ENCODE measurements around the gene CATSPERB. TPM values are rescaled to one million over a fixed set of nuclear protein-coding genes. Genes with fewer than 3 reads are reported as not detected.

Gene CATSPERB
- total and polyA plus RNA-seq, 9 of the 15 experiments (the other 6 are each of a cell fraction or from before 2014, with no cell fraction given), result 0.05 to 1.4 (median 0.89) TPM

GRCh38 chr14:91732859-91733477 is 1.1 kb upstream of the CATSPERB start:
- Histone ChIP-seq H3K9ac (ENCODE audit: insufficient read depth in 1 of 2, low read depth in 2 of 2, low read length in 2 of 2) (no peak overlapping the region), H3K27me3 (ENCODE audit: control insufficient read depth in 2 of 2, insufficient read depth in 2 of 2, low read length in 2 of 2) (no peaks in the 10 kb centered on the region), H3K4me1 (replicated peaks in 1 of 2; ENCODE audit: control insufficient read depth in 2 of 2, insufficient read depth in 2 of 2, low read length in 2 of 2) (no peaks in the 10 kb centered on the region; a peak in 1 of 5 replicates), H2AFZ (ENCODE audit: low read depth, low read length) (no peak overlapping the region), H4K20me1 (replicated peaks; ENCODE audit: control insufficient read depth, insufficient read depth, low read length) (no peaks in the 10 kb centered on the region), H3K79me2 (ENCODE audit: control insufficient read depth, insufficient read depth, low read length) (no peaks in the 10 kb centered on the region), H3K27ac (ENCODE audit: extremely low read depth, low read depth, low read length) (no peak overlapping the region), H3K9me1 (ENCODE audit: control insufficient read depth, insufficient read depth, low read length) (no peaks in the 10 kb centered on the region), H3K4me2 (ENCODE audit: insufficient read depth, low read length) (no peak overlapping the region), H3K4me3 (no peak overlapping the region), H3K36me3 (ENCODE audit: control insufficient read depth, insufficient read depth, low read length) (no peaks in the 10 kb centered on the region), H3K9me3 (replicated peaks; ENCODE audit: control insufficient read depth, insufficient read depth, low read depth, low read length) (no peaks in the 10 kb centered on the region)
- ChIA-PET CTCF (ENCODE audit: low intra/inter-chr PET ratio) (no interaction called here), POLR2A (interaction anchor here (1.0 kb wide), 1 partner anchor 103 kb away, joined by 3 read pairs; no protein-coding TSS in a partner anchor)
- in situ Hi-C loops (cut with MboI), result no loop called here
- intact Hi-C loops (cut with micrococcal nuclease), result no loop called here
- TF ChIP-seq RFX1 (IDR thresholded peaks at IDR 0.05) (peak; percentile 78), CBFA2T3 (IDR thresholded peaks at IDR 0.05) (no peak), ATF6 (CRISPR knock-in tag; IDR thresholded peaks at IDR 0.05) (no peak), CC2D1A (IDR thresholded peaks at IDR 0.05) (no peak), BRD4 (IDR thresholded peaks at IDR 0.05) (no peak), SNIP1 (IDR thresholded peaks at IDR 0.05; ENCODE audit: low read depth) (no peak), STAT6 (CRISPR knock-in tag; IDR thresholded peaks at IDR 0.05) (no peak), ATF1 (CRISPR knock-in tag; IDR thresholded peaks at IDR 0.05) (no peak), ATF1 (tag; IDR thresholded peaks at IDR 0.05) (no peak)
- no peak for DNase-seq (ENCODE audit: extremely low read depth in 1 of 4, low spot score in 3 of 4)
- 5% methylated on average over 2 of the region's 2 CpGs for WGBS (ENCODE audit: insufficient coverage, low coverage, missing lambda C conversion rate)
- BruUV-seq (replicated peaks), result no TSS peak
- no peak for FAIRE-seq
- ATAC-seq, result no peak
